HG03175 (cell line): ENCODE data around the gene COL26A1.
"Not testable (repeated sequence)": the region's sequence is repeated elsewhere in the genome, so short reads cannot be mapped to it uniquely, and the experiment has no call there.

Experiments used
- ATAC-seq: cut with Tn5 transposase; IDR thresholded peaks from one replicate; pipeline ENCODE4 v1.9.1; 2021; ENCODE audit warnings: mild to moderate bottlenecking, moderate library complexity; ENCODE audit not compliant: unreplicated experiment

The COL26A1 gene

GRCh38 chr7:101362334-101363195 lies at the start of gene COL26A1:
TSS of gene COL26A1 (plus strand) at chr7:101362875. CDS start at chr7:101363033, 158 bp downstream.
- no peak for ATAC-seq

- ATAC-seq, result no peak
Measured at GRCh38 chr7:101315336-101315735, 47.3 kb upstream of the COL26A1 start.

DNA sequence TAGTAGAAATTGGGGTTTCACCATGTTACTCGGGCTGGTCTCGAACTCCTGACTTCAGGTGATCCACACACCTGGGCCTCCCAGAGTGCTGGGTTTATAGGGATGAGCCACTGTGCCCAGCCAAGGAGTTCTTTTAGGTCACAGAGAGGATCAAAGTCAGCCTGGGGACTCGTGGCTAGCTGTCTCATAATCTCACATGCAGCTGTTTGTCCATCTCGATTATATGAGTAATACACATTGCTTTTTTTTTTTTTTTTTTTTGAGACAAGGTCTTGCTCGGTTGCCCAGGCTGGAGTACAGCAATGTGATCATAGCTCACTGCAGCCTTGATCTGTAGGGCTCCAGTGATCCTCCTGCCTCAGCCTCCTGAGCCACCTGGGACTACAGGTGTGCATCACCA lies 43.3 kb upstream of the COL26A1 start:
- ATAC-seq, result no peak

DNA sequence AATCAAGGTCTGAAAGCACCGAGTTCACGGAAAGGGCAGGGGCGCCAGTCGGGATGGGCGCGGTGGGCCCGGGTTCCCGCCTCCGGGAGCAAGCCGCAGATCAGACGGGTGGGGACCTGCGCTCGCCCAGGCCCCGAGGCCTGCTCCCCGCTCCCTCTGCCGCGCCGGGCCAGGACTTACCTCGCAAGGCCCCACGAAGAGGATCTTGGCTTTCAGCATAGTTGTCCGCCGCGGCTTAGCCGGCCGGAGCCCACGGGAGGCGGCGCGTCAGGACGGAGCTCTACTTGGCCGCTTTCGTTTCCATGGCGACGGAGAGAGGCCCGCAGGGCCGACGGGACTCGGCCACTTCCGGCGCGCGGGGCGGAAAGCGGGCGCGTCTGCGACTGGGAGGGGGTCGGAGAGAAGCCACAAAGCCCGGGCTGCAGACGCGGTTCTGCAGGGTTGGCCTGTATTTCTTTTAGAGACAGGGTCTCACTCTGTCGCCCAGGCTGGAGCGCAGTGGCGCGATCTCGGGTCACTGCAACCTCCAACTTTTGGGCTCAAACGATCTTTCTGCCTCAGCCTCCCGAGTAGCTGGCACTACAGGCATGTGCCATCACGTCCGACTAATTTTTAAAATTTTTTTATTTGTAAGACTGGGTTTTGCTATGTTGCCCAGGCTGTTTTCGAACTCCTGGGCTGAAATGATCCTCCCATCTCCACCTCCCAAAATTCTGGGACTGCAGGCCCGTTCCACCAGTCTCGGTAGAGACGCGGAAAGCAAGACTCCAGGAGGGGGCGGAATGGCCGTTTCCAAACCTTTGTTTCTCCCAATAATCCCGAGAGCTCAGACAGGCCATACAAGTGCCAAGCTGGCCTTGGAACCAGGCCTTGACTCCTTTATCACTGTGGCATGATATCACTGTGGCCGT lies 40.9 kb upstream of the COL26A1 start, which contains the start of gene IFT22:
Gene IFT22 (minus strand): TSS at position 322 of the 911 bp plus-strand sequence. CDS start 103 bp downstream, at position 219.
- ATAC-seq, result peak; percentile 94

DNA sequence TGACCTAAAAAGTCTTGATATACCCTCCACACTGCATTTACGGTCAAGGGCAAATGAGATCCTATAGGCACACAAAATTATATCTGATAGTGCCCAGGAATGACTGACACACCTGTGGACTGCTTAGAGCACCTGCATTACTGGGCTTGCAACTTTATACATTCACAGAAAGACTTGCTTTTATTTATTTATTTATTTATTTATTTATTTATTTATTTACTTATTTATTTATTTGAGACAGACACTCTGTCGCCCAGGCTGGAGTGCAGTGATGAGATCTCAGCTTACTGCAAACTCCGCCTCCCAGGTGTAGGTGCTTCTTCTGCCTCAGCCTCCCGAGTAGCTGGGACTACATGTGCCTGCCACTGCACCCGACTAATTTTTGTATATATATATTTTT lies 34.5 kb upstream of the COL26A1 start:
- ATAC-seq, result no peak

GRCh38 chr7:101330011-101330484 lies 32.6 kb upstream of the COL26A1 start:
- ATAC-seq, result no peak

DNA sequence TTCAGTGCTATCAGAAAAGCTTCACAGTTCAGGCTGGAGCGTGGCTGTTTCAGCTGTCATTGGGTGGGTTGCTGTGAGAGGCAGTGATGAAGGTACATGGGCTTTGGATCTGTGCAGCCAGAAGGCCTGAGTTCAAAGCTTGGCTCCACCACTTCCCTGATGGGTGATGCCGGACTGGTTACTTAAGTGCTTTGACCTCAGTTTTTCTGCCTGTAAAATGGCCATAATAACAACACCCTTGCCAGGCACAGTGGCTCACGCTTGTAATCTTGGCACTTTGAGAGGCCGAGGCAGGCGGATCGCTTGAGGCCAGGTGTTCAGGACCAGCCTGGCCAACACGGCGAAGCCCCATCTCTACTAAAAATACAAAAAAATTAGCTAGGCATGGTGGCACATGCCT lies 30.6 kb upstream of the COL26A1 start:
- ATAC-seq, result no peak

DNA sequence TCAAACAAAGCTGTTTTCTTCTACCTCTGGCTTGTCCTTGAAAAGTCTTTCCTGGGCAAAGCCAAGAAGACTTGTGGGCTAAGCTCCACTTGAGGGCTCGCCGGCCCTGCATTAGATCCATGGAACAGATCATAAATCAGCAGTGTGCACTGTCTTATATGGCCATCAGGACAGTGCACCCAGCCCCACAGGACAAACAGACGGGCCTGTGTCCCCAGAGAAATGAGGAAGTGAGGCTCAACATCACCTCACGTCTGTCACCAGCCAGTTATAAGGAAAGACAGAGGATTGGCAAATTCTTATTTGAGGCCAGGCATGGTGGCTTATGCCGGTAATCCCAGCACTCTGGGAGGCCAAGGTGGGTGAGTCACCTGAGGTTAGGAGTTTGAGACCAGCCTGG lies 28.8 kb upstream of the COL26A1 start:
- no peak for ATAC-seq

- no peak for ATAC-seq
Measured at GRCh38 chr7:101340379-101340778, 22.3 kb upstream of the COL26A1 start.

DNA sequence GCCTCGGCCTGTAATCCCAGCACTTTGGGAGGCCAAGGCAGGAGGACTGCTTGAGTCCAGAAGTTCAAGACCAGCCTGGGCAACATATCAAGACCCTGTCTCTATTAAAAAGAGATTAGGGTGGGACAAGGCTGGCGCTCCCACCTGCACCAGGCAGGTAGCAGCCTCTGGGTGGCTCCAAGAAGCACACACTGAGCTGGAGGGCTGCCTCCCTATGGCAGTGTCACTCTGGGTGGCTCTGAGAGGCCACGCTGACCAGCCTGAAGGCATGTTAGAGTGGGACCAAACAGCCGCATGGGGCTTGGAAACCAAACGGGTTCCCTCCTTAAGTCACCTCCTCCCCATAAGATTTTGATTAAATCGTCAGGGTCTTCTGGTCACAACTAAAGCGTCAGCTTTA lies 19.8 kb upstream of the COL26A1 start:
- no peak for ATAC-seq

GRCh38 chr7:101347477-101347876 lies 15.2 kb upstream of the COL26A1 start:
- ATAC-seq, result no peak

GRCh38 chr7:101348456-101349067 lies 14.1 kb upstream of the COL26A1 start:
- not testable (repeated sequence) for ATAC-seq

GRCh38 chr7:101349300-101349699 lies 13.4 kb upstream of the COL26A1 start:
- not testable (repeated sequence) for ATAC-seq

DNA sequence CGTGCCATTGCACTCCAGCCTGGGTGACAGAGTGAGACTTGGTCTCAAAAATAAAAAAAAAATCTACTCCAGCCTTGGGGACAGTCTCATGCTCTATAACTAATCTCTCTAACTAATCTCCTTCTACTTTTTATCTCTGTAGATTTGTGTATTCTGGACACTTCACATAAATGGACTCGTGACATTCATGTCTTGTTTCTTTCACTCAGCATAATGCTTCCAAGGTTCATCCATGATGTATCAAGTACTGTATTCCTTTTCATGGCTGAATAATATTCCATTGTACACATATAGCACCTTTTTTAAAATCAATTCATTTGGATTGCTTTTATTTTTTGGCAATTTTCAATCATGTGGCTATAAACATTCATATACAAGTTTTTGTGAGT lies 9.8 kb upstream of the COL26A1 start:
- ATAC-seq, result no peak

- no peak for ATAC-seq
Measured at GRCh38 chr7:101357433-101357832, 5.2 kb upstream of the COL26A1 start.

DNA sequence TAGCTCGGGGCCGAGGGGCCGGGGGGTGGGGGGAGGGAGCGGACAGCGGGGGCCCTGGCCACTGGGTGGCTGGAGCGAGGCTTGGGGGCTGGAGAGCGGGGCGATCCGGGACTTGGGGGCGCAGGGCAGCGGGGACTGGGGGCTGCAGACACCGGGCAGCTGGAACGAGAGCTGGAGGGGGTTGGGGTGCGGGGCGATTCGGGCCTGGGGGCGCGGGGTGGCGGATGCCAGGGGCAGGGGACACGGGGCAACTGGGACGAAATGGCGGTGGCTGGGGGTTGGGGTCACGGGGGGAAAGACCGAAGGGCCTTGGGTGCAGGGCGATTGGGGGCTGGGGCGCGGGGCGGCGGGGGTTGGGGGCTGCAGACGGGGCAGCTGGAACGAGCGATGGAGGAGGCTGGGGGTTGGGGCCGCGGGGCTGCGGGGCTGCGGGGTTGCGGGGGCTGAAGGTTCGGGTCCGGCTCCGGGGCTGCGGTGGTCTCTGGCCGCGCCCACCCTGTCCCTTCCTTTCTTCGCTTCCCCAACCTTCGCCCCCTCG lies 590 bp downstream of the COL26A1 start:
- no peak for ATAC-seq

GRCh38 chr7:101363734-101364374 lies 1.2 kb downstream of the COL26A1 start:
- peak; percentile 63 for ATAC-seq

- no peak for ATAC-seq
Measured at GRCh38 chr7:101365956-101366355, 3.3 kb downstream of the COL26A1 start.

- no peak for ATAC-seq
Measured at GRCh38 chr7:101367676-101368075, 5.0 kb downstream of the COL26A1 start.
